Chondrocyte (in vitro differentiated cells): Measurements from ENCODE around the gene PTK6. TPM values are rescaled to one million over a fixed set of nuclear protein-coding genes. Genes with fewer than 3 reads are reported as not detected.

ENCODE experiments used
- DNase-seq: peaks from one replicate; pipeline ENCODE4 v3.0.0; 2021; ENCODE audit warnings: mixed read lengths, low spot score
- H3K27ac Mint-ChIP-seq: one replicate; pipeline ENCODE4 v1.8.0; 2021; ENCODE audit warnings: mild to moderate bottlenecking, moderate library complexity, mixed read lengths; ENCODE audit not compliant: unreplicated experiment
- H3K27me3 Mint-ChIP-seq: 2 replicates; pipeline ENCODE4 v1.8.0; 2021; ENCODE audit warnings: low read depth, mixed read lengths
- H3K36me3 Mint-ChIP-seq: 2 replicates; pipeline ENCODE4 v1.8.0; 2021; ENCODE audit warnings: low read depth, mixed read lengths
- H3K4me1 Mint-ChIP-seq: 2 replicates; pipeline ENCODE4 v1.8.0; 2021; ENCODE audit warnings: low read depth, mild to moderate bottlenecking, mixed read lengths
- H3K4me3 Mint-ChIP-seq: one replicate; pipeline ENCODE4 v1.8.0; 2021; ENCODE audit warnings: mild to moderate bottlenecking, moderate library complexity, mixed read lengths; ENCODE audit not compliant: unreplicated experiment
- H3K9me3 Mint-ChIP-seq: 2 replicates; pipeline ENCODE4 v1.8.0; 2021; ENCODE audit warnings: low read depth, mixed read lengths
- total RNA-seq: library from RNA; stranded (reverse); gene quantifications from 3 replicates; pipeline ENCODE4 v1.2.1, GENCODE V29; 2021
- TF ChIP-seq, protein P1 (sequence below): fragments of 200-600 bp; sonication (generic); IDR thresholded peaks from 2 replicates; pipeline ENCODE4 v1.5.0; 2021; ENCODE audit warnings: antibody characterized with exemption, mild to moderate bottlenecking, moderate library complexity

The PTK6 gene
- total RNA-seq, 1 donor from 2014 or later, result not detected

DNA sequence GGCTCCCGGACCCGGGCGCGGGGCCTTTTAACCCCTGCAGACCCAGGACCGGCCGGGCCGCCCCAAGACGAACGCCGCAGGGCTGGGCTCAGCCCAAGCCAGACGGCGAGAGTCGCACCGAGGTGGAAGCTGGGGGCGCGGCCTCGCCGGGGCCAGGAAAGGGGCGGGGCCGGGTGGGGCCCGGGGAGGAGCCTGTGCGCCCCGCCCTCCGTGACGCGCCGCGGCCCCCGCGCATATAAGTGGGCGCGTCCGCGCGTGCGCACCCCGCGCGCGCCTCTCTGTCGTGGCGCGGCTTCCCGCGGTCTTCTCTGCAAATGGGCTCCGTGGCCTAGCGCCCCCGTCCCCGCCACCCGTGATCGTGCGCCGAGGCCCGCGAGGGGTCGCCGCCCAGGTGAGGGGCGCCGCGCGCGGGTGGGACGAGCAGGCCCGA lies 16.7 kb downstream of the PTK6 start, which contains the start of gene PPDPF:
Gene PPDPF (plus strand): TSS at position 262 of the 430 bp plus-strand sequence. CDS start 544 bp downstream, outside the sequence.
- H3K9me3 Mint-ChIP-seq, result no peaks in the 10 kb centered on the region
- H3K36me3 Mint-ChIP-seq, result peaks cover 7% of the 10 kb centered on the region
- no peaks in the 10 kb centered on the region for H3K27me3 Mint-ChIP-seq
- peaks cover 21% of the 10 kb centered on the region for H3K4me1 Mint-ChIP-seq
- DNase-seq, result no peak
- peak within 1 kb of the TSS; percentile 90 for H3K4me3 Mint-ChIP-seq
- TF ChIP-seq, protein P1, sequence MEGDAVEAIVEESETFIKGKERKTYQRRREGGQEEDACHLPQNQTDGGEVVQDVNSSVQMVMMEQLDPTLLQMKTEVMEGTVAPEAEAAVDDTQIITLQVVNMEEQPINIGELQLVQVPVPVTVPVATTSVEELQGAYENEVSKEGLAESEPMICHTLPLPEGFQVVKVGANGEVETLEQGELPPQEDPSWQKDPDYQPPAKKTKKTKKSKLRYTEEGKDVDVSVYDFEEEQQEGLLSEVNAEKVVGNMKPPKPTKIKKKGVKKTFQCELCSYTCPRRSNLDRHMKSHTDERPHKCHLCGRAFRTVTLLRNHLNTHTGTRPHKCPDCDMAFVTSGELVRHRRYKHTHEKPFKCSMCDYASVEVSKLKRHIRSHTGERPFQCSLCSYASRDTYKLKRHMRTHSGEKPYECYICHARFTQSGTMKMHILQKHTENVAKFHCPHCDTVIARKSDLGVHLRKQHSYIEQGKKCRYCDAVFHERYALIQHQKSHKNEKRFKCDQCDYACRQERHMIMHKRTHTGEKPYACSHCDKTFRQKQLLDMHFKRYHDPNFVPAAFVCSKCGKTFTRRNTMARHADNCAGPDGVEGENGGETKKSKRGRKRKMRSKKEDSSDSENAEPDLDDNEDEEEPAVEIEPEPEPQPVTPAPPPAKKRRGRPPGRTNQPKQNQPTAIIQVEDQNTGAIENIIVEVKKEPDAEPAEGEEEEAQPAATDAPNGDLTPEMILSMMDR, result no peak
- peak within 1 kb of the TSS; percentile 79 for H3K27ac Mint-ChIP-seq

DNA sequence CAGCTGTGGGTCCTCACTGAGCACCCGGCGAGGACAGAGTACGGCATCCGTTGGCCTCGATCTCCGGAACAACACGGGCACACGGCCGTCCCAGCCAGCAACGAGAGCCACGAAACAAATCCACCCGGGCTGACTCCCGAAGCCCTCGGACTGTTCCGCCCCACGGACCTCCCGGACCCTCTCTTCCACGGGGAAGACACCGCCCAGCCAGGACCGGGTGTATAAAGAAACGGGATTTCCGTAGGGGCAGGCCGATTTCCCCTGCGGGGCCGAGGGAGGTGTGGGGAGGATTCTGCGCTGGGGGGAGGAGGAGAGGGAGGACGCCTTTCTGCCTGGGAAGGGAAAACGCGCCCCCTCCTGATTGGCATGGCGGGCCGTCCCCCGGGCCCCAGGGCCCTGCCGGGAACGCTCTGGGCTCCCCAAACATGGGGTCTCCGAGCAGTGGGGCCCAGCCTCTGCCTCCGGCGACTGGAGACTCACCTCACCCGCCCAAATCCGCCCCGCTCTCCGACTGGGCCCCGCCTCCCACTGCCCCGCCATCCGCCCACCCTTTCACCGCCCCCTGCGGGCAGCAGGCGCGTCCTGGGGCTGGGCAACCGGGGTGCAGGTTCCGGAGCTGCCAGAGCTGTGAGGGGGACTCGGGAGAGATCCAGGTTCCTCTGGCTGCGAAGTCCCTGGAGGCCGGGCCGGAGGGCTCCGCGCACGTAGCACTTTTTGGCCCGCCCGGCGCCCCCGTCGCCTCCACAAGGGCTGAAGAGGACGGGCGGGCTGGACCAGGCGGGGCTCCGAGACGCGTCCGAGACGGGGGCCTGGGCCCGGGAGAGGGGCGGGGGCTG lies 17.3 kb downstream of the PTK6 start:
- H3K27ac Mint-ChIP-seq, result no peak overlapping the region
- peak; percentile 88 for DNase-seq

DNA sequence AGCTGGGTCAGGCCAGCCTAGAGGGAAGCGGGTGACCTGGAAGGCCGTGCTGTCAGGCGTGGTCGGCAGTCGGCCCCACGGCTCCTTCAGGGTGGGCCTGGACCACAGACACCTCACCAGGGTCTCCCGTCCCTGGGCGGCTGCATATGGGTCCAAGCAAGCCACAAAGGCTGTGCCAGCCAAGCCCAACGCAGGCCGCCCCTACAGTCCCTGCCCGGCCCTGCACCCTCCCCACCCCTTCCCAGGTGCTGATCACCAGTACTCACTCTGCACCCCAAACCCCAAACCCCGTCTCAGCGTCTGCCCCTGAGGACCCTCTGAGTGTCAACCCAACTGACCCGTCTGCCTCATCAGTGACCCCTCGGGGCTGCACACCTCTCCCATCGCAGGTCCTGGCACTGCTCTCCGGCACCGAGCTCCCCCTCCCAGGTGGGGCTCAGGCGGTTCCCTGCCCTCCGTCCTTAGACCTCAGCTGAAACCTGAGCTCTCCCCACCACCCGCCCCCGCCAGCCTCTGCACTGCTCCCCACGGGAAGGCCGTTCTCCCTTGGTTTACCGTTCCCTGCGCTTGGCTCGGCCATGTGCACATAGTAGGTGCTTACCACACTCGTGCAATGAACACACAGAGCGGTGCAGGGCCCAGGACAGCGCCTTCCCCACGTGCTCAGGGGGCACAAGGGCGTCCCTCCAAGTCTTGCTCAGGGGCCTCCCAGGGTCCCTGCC lies 18.1 kb downstream of the PTK6 start:
- no peaks in the 10 kb centered on the region for H3K9me3 Mint-ChIP-seq
- peaks cover 7% of the 10 kb centered on the region for H3K36me3 Mint-ChIP-seq
- no peak for DNase-seq
- peak overlapping the region; percentile 73 for H3K4me3 Mint-ChIP-seq
- peaks cover 21% of the 10 kb centered on the region for H3K4me1 Mint-ChIP-seq
- no peaks in the 10 kb centered on the region for H3K27me3 Mint-ChIP-seq
- TF ChIP-seq, protein P1, result no peak
- H3K27ac Mint-ChIP-seq, result no peak overlapping the region

More for the DNA sequence above, 17.3 kb downstream of the PTK6 start:
- no peaks in the 10 kb centered on the region for H3K27me3 Mint-ChIP-seq
- peaks cover 21% of the 10 kb centered on the region for H3K4me1 Mint-ChIP-seq
- peaks cover 7% of the 10 kb centered on the region for H3K36me3 Mint-ChIP-seq
- H3K4me3 Mint-ChIP-seq, result peak overlapping the region; percentile 73
- TF ChIP-seq, protein P1, result peak; percentile 76
- no peaks in the 10 kb centered on the region for H3K9me3 Mint-ChIP-seq

DNA sequence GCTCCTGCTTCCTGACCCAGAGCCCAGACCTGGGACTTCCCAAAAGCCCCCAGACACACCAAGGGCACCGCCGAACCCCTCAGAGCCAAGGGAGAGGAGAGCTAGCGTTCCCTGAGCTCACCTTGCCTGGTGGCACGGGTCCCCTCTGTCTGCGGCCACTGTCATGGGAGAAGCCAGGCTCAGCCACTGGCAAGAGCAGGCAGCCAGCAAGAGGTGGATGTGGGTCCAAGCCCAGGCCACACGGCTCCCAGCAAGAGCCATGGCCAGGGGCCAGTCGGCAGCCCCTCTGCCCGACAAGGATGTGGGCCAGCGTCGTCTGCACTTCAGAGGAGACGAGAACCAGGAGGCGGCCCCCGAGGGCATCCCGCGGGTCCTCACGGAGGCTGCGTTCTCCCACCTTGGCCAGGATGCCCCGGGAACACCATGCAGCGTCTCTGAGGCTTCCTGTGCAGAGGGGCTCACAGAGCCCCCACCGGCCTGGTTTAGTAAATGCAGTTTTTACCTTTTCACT lies 18.8 kb downstream of the PTK6 start:
- Mint-ChIP-seq H3K27ac (no peak overlapping the region), H3K27me3 (no peaks in the 10 kb centered on the region), H3K9me3 (peaks cover 3% of the 10 kb centered on the region), H3K4me1 (peaks cover 21% of the 10 kb centered on the region), H3K4me3 (no peak overlapping the region), H3K36me3 (peaks cover 4% of the 10 kb centered on the region)
- TF ChIP-seq, protein P1, result peak; percentile 35
- DNase-seq, result no peak
